DOHH2 (cell line): ENCODE results near the gene TVP23C.

Experiments used
- H3F3A ChIP-seq: fragments of 200-600 bp; sonication (generic), shearing (Covaris generic); 2 replicates; pipeline ENCODE4 v1.6.0; 2016; ENCODE audit warnings: antibody characterized with exemption, mild to moderate bottlenecking; ENCODE audit not compliant: control insufficient read depth, insufficient read depth
- H3K27ac ChIP-seq: fragments of 200-600 bp; sonication (generic); 2 replicates; pipeline ENCODE4 v1.5.1; 2014; ENCODE audit warnings: low read depth, mild to moderate bottlenecking, low read length, moderate library complexity
- H3K27me3 ChIP-seq: fragments of 200-600 bp; sonication (generic); 2 replicates; pipeline ENCODE4 v1.6.1; 2014; ENCODE audit warnings: mild to moderate bottlenecking, low read length, mixed read lengths; ENCODE audit not compliant: control insufficient read depth
- H3K36me3 ChIP-seq: fragments of 200-600 bp; sonication (generic); 2 replicates; pipeline ENCODE4 v1.6.1; 2014; ENCODE audit warnings: mild to moderate bottlenecking, low read length, moderate library complexity, mixed read lengths; ENCODE audit not compliant: control insufficient read depth
- H3K4me1 ChIP-seq: fragments of 200-600 bp; sonication (generic); 2 replicates; pipeline ENCODE4 v1.6.1; 2014; ENCODE audit warnings: mild to moderate bottlenecking, low read length, mixed read lengths; ENCODE audit not compliant: control insufficient read depth
- H3K4me2 ChIP-seq: fragments of 200-600 bp; sonication (generic); 2 replicates; pipeline ENCODE4 v1.6.0; 2014; ENCODE audit warnings: mild to moderate bottlenecking, low read length, moderate library complexity
- H3K4me3 ChIP-seq: fragments of 200-600 bp; sonication (generic); 2 replicates; pipeline ENCODE4 v1.5.1; 2014; ENCODE audit warnings: mild to moderate bottlenecking, low read length, mixed read lengths
- H3K79me2 ChIP-seq: fragments of 200-600 bp; sonication (generic); 2 replicates; pipeline ENCODE4 v1.6.1; 2014; ENCODE audit warnings: mild to moderate bottlenecking, low read length, mixed read lengths; ENCODE audit not compliant: control insufficient read depth
- H3K9me2 ChIP-seq: fragments of 200-600 bp; sonication (generic); replicated peaks from 2 replicates; pipeline ENCODE4 v1.6.1; 2014; ENCODE audit warnings: mild to moderate bottlenecking, low read length, mixed read lengths; ENCODE audit not compliant: control insufficient read depth
- H3K9me3 ChIP-seq: fragments of 200-600 bp; sonication (generic); 2 replicates; pipeline ENCODE4 v1.6.1; 2014; ENCODE audit warnings: antibody characterized with exemption, low read length, mixed read lengths; ENCODE audit not compliant: control insufficient read depth, insufficient read depth
- H4K20me1 ChIP-seq: fragments of 200-600 bp; sonication (generic); 2 replicates; pipeline ENCODE4 v1.6.0; 2014; ENCODE audit warnings: low read depth, mild to moderate bottlenecking, antibody characterized with exemption, low read length, moderate library complexity; ENCODE audit not compliant: control insufficient read depth, insufficient read depth
- CTCF ChIP-seq: fragments of 200-600 bp; sonication (generic); IDR thresholded peaks from one replicate; pipeline ENCODE4 v1.5.1; 2014; ENCODE audit warnings: antibody characterized with exemption, mild to moderate bottlenecking, low read depth, low read length; ENCODE audit not compliant: poor library complexity, severe bottlenecking
- EZH2phosphoT487 ChIP-seq: fragments of 200-600 bp; sonication (generic); IDR thresholded peaks from 2 replicates; pipeline ENCODE4 v1.6.1; 2017; ENCODE audit warnings: borderline replicate concordance, mild to moderate bottlenecking, antibody characterized with exemption, low read length, moderate library complexity, mixed read lengths

TVP23C gene

GRCh38 chr17:15483431-15483830, 79.9 kb downstream of the TVP23C start:
- H3F3A ChIP-seq = no peaks in the 10 kb centered on the region
- no peaks in the 10 kb centered on the region for H3K27me3 ChIP-seq
- no peaks in the 10 kb centered on the region for H3K4me1 ChIP-seq
- no peaks in the 10 kb centered on the region for H3K79me2 ChIP-seq
- no peaks in the 10 kb centered on the region for H3K9me2 ChIP-seq
- H3K27ac ChIP-seq = no peak overlapping the region
- no peaks in the 10 kb centered on the region for H3K36me3 ChIP-seq
- no peaks in the 10 kb centered on the region for H4K20me1 ChIP-seq
- TF ChIP-seq EZH2phosphoT487 (no peak), CTCF (no peak)
- H3K4me3 ChIP-seq = no peak overlapping the region
- no peaks in the 10 kb centered on the region for H3K9me3 ChIP-seq
- H3K4me2 ChIP-seq = no peak overlapping the region

- Histone ChIP-seq H3F3A (no peaks in the 10 kb centered on the region), H3K27ac (no peak overlapping the region), H3K4me1 (no peaks in the 10 kb centered on the region), H3K9me3 (no peaks in the 10 kb centered on the region), H3K9me2 (no peaks in the 10 kb centered on the region), H3K4me2 (no peak overlapping the region), H3K27me3 (no peaks in the 10 kb centered on the region), H3K36me3 (no peaks in the 10 kb centered on the region), H3K79me2 (no peaks in the 10 kb centered on the region), H3K4me3 (no peak overlapping the region), H4K20me1 (no peaks in the 10 kb centered on the region)
- TF ChIP-seq CTCF (no peak), EZH2phosphoT487 (no peak)
Observed at GRCh38 chr17:15482476-15482875, 80.8 kb downstream of the TVP23C start.

DNA sequence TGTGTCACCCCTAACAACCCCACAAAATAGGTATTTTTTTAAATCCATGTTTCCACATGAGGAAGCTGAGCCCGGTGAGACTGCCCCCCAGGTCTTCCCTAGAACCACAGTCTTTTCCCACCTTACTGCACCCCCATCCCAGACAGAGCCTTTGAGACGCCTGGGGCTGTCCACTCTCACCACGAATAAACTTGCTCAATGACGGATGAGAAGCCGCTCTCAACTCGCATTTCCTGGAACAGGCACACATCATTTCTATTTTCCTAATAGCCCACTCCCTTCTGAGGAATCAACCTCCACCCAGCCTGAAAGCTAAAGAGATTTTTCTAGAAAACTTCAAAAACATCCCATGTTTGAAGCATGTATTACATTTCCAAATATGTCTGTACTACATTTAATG, 81.8 kb downstream of the TVP23C start:
- no peaks in the 10 kb centered on the region for H3K9me2 ChIP-seq
- no peaks in the 10 kb centered on the region for H3K27me3 ChIP-seq
- no peak overlapping the region for H3K4me2 ChIP-seq
- H3K4me1 ChIP-seq = no peaks in the 10 kb centered on the region
- no peaks in the 10 kb centered on the region for H4K20me1 ChIP-seq
- no peaks in the 10 kb centered on the region for H3K36me3 ChIP-seq
- TF ChIP-seq CTCF = no peak
- TF ChIP-seq EZH2phosphoT487 = no peak
- H3K79me2 ChIP-seq = no peaks in the 10 kb centered on the region
- H3F3A ChIP-seq = no peaks in the 10 kb centered on the region
- no peak overlapping the region for H3K4me3 ChIP-seq
- no peaks in the 10 kb centered on the region for H3K9me3 ChIP-seq
- H3K27ac ChIP-seq = no peak overlapping the region

DNA sequence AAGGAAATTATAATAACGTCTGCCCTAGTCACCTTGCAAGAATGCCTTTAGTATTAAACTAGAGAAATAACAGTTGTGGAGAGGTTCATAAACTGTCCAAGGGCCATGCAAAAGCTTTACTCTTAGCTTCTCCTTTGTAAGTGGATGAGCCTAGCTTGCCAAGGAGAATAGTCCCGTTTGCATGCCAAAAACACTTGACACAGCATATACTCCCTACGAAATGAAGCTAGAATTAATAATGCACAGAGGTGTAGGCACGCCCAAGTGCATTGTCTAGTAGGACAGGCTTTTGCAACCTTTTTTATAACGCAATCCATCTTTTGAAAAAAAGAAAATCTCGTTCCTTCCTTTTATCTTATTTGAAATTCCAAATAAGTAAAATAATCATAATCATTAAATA, 83.1 kb downstream of the TVP23C start:
- Histone ChIP-seq H3K4me1 (no peaks in the 10 kb centered on the region), H3F3A (no peaks in the 10 kb centered on the region), H3K27ac (no peak overlapping the region), H3K79me2 (no peaks in the 10 kb centered on the region), H3K4me3 (no peak overlapping the region), H3K9me3 (no peaks in the 10 kb centered on the region), H3K27me3 (no peaks in the 10 kb centered on the region), H3K9me2 (no peaks in the 10 kb centered on the region), H4K20me1 (no peaks in the 10 kb centered on the region), H3K36me3 (no peaks in the 10 kb centered on the region), H3K4me2 (no peak overlapping the region)
- TF ChIP-seq EZH2phosphoT487 (no peak), CTCF (no peak)
